A549 treated with AZD9567 at 1 μM for 4 hours (cell line): ENCODE results near the gene PPP2R5E. TPM values are rescaled to one million over a fixed set of nuclear protein-coding genes. Genes with fewer than 3 reads are reported as not detected.

Source experiments
- total RNA-seq: library from RNA; stranded (reverse); fragments of 200-300 nt; extraction: Qiagen RNA extraction; gene quantifications from 5 replicates; pipeline ENCODE4 v1.2.3, GENCODE V29; 2022; ENCODE audit not compliant: insufficient read depth

PPP2R5E gene
- total RNA-seq: 21.0 to 25.1 TPM (median 23.7 TPM) in 5 replicates

GRCh38 chr14:63543000-63543825, at the start of gene PPP2R5E:
PPP2R5E (minus strand) TSS chr14:63543377; CDS start chr14:63539685, 3,692 bp downstream.

Other genes with a start within 250 kb of the PPP2R5E start
- gene GPHB5, start 224.4 kb downstream of the PPP2R5E start, total RNA-seq: not detected in 5 replicates
- 8.5 to 14.8 TPM (median 10.3 TPM) in 5 replicates for gene WDR89, start 98.5 kb upstream of the PPP2R5E start, total RNA-seq
- 10.0 to 19.3 TPM (median 17.2 TPM) in 5 replicates for gene SGPP1, start 184.7 kb upstream of the PPP2R5E start, total RNA-seq